Neural progenitor cell (in vitro differentiated cells): ENCODE data around the gene IL17C. TPM values are rescaled to one million over a fixed set of nuclear protein-coding genes. Genes with fewer than 3 reads are reported as not detected.

Experiments
- DNase-seq: peaks from one replicate; pipeline ENCODE4 v3.0.0-alpha.2; 2016; ENCODE audit warnings: low spot score
- H2AFZ ChIP-seq: fragments of 200-600 bp; sonication (generic); replicated peaks from 2 replicates; pipeline ENCODE4 v1.6.1; 2016; ENCODE audit warnings: antibody characterized with exemption
- H3F3A ChIP-seq: fragments of 200-600 bp; sonication (generic); 2 replicates; pipeline ENCODE4 v1.6.1; 2016; ENCODE audit warnings: antibody characterized with exemption, low read depth
- H3K27ac ChIP-seq: fragments of 200-600 bp; sonication (generic); 2 replicates; pipeline ENCODE4 v1.5.1; 2016; ENCODE audit warnings: mild to moderate bottlenecking
- H3K27me3 ChIP-seq: fragments of 200-600 bp; sonication (generic); 2 replicates; pipeline ENCODE4 v1.6.1; 2016; ENCODE audit warnings: mild to moderate bottlenecking, moderate library complexity
- H3K36me3 ChIP-seq: fragments of 200-600 bp; sonication (generic); 2 replicates; pipeline ENCODE4 v1.5.1; 2016
- H3K4me1 ChIP-seq: fragments of 200-600 bp; sonication (generic); 2 replicates; pipeline ENCODE4 v1.6.1; 2016; ENCODE audit warnings: mixed run types
- H3K4me2 ChIP-seq: fragments of 200-600 bp; sonication (generic); 2 replicates; pipeline ENCODE4 v1.6.1; 2016
- H3K4me3 ChIP-seq: fragments of 200-600 bp; sonication (generic); 2 replicates; pipeline ENCODE4 v1.5.1; 2016
- H3K79me2 ChIP-seq: fragments of 200-600 bp; sonication (generic); 2 replicates; pipeline ENCODE4 v1.6.1; 2016; ENCODE audit warnings: low read depth
- H3K9ac ChIP-seq: fragments of 200-600 bp; sonication (generic); 2 replicates; pipeline ENCODE4 v1.6.1; 2016
- H3K9me3 ChIP-seq: fragments of 200-600 bp; sonication (generic); 2 replicates; pipeline ENCODE4 v1.5.1; 2016; ENCODE audit warnings: low read depth
- H4K20me1 ChIP-seq: fragments of 200-600 bp; sonication (generic); 2 replicates; pipeline ENCODE4 v1.6.1; 2016; ENCODE audit warnings: low read depth
- H3K27ac Mint-ChIP-seq: 3 replicates; pipeline ENCODE4 v1.8.0; 2021; ENCODE audit warnings: mixed read lengths
- H3K27me3 Mint-ChIP-seq: 2 replicates; pipeline ENCODE4 v1.8.0; 2022; ENCODE audit warnings: low read depth, mild to moderate bottlenecking, inconsistent platforms, moderate library complexity, mixed read lengths; ENCODE audit not compliant: insufficient read depth
- H3K36me3 Mint-ChIP-seq: 3 replicates; pipeline ENCODE4 v1.8.0; 2021; ENCODE audit warnings: mixed read lengths
- H3K4me1 Mint-ChIP-seq: 3 replicates; pipeline ENCODE4 v1.8.0; 2021; ENCODE audit warnings: mixed read lengths
- H3K4me3 Mint-ChIP-seq: 3 replicates; pipeline ENCODE4 v1.8.0; 2021; ENCODE audit warnings: mild to moderate bottlenecking, moderate library complexity, mixed read lengths
- H3K9me3 Mint-ChIP-seq: 3 replicates; pipeline ENCODE4 v1.8.0; 2020; ENCODE audit warnings: mixed read lengths
- EZH2 ChIP-seq: fragments of 200-600 bp; sonication (generic); IDR thresholded peaks from 2 replicates; pipeline ENCODE4 v1.6.1; 2017; ENCODE audit warnings: antibody characterized with exemption, mild to moderate bottlenecking, moderate library complexity
- EZH2phosphoT487 ChIP-seq: fragments of 200-600 bp; sonication (generic); IDR thresholded peaks from 2 replicates; pipeline ENCODE4 v1.6.1; 2017; ENCODE audit warnings: antibody characterized with exemption
- total RNA-seq: library from RNA; depleted of rRNA; stranded (reverse); fragments of >200 nt; gene quantifications from 2 replicates; pipeline ENCODE4 v1.2.3, GENCODE V29; 2015; ENCODE audit warnings: low replicate concordance
- TF ChIP-seq, protein P1 (sequence below): fragments of 200-600 bp; sonication (generic); IDR thresholded peaks from 2 replicates; pipeline ENCODE4 v1.5.1; 2017; ENCODE audit warnings: antibody characterized with exemption, mild to moderate bottlenecking

The IL17C gene
- total RNA-seq, 1 donor from 2014 or later, result not detected

DNA sequence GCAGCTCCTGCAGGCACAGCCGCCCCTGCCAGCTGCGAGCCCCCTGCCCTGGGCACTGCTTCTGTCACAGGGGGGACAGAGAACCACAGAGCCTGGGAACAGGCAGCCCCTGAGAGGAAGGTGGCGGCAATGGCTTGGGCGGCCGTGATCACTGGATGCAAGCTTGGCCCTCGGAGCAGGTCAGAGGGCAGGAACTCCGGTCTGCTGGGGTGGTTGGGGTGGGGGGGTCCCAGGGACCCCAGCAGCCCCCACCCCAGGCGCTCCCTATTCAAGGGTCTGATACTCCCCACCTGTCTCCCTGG lies 14.3 kb downstream of the IL17C start:
- no peaks in the 10 kb centered on the region for H3K36me3 ChIP-seq

DNA sequence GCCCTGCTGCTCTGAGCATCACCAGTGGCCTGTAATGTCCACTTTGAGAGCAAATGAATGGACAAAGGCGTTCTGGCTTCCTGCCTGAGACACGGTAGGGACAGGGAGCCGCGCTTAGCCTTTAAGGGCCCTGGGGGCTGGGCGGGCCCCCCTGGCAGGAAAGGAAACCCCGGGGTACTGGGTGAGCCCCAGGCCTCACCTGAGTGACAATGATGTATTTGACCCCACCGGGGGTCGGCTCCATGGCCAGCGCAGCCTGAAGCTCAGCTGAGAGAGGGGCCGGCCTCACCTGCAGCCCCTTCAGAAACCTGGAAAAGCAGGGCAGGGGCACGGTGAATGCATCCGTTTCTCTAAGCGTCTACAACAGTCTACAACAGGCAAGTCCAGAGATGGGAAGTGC lies 14.7 kb downstream of the IL17C start:
- Mint-ChIP-seq H3K36me3 (peaks cover 2% of the 10 kb centered on the region), H3K4me1 (peaks cover 14% of the 10 kb centered on the region), H3K27me3 (peaks cover 7% of the 10 kb centered on the region), H3K4me3 (no peak overlapping the region), H3K27ac (no peak overlapping the region), H3K9me3 (no peaks in the 10 kb centered on the region)
- peaks cover 6% of the 10 kb centered on the region for H3F3A ChIP-seq
- H3K4me1 ChIP-seq, result peaks cover 10% of the 10 kb centered on the region
- no peaks in the 10 kb centered on the region for H3K9me3 ChIP-seq
- TF ChIP-seq, protein P1, sequence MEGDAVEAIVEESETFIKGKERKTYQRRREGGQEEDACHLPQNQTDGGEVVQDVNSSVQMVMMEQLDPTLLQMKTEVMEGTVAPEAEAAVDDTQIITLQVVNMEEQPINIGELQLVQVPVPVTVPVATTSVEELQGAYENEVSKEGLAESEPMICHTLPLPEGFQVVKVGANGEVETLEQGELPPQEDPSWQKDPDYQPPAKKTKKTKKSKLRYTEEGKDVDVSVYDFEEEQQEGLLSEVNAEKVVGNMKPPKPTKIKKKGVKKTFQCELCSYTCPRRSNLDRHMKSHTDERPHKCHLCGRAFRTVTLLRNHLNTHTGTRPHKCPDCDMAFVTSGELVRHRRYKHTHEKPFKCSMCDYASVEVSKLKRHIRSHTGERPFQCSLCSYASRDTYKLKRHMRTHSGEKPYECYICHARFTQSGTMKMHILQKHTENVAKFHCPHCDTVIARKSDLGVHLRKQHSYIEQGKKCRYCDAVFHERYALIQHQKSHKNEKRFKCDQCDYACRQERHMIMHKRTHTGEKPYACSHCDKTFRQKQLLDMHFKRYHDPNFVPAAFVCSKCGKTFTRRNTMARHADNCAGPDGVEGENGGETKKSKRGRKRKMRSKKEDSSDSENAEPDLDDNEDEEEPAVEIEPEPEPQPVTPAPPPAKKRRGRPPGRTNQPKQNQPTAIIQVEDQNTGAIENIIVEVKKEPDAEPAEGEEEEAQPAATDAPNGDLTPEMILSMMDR, result no peak
- TF ChIP-seq EZH2phosphoT487 (no peak), EZH2 (no peak)
- H3K9ac ChIP-seq, result no peak overlapping the region
- no peaks in the 10 kb centered on the region for H3K27me3 ChIP-seq
- peaks cover 8% of the 10 kb centered on the region for H3K79me2 ChIP-seq
- no peaks in the 10 kb centered on the region for H3K36me3 ChIP-seq
- peaks cover 26% of the 10 kb centered on the region for H4K20me1 ChIP-seq
- no peak overlapping the region for H2AFZ ChIP-seq
- H3K27ac ChIP-seq, result no peak overlapping the region
- H3K4me3 ChIP-seq, result no peak overlapping the region
- no peak for DNase-seq
- no peak overlapping the region for H3K4me2 ChIP-seq

More for the DNA sequence above, 14.3 kb downstream of the IL17C start:
- H3K4me1 ChIP-seq, result peaks cover 10% of the 10 kb centered on the region
- no peak overlapping the region for H3K27ac Mint-ChIP-seq
- H3K27me3 ChIP-seq, result no peaks in the 10 kb centered on the region
- TF ChIP-seq EZH2, result no peak
- TF ChIP-seq EZH2phosphoT487, result no peak
- TF ChIP-seq, protein P1, result no peak
- no peak overlapping the region for H3K9ac ChIP-seq
- no peaks in the 10 kb centered on the region for H3K9me3 ChIP-seq
- no peaks in the 10 kb centered on the region for H3K9me3 Mint-ChIP-seq
- peaks cover 2% of the 10 kb centered on the region for H3K36me3 Mint-ChIP-seq
- H3F3A ChIP-seq, result peaks cover 6% of the 10 kb centered on the region
- H3K27me3 Mint-ChIP-seq, result peaks cover 7% of the 10 kb centered on the region
- no peak overlapping the region for H3K4me2 ChIP-seq
- H3K79me2 ChIP-seq, result peaks cover 8% of the 10 kb centered on the region
- no peak overlapping the region for H2AFZ ChIP-seq
- H3K27ac ChIP-seq, result no peak overlapping the region
- DNase-seq, result no peak
- H3K4me3 ChIP-seq, result no peak overlapping the region
- H3K4me1 Mint-ChIP-seq, result peaks cover 14% of the 10 kb centered on the region
- H3K4me3 Mint-ChIP-seq, result no peak overlapping the region
- H4K20me1 ChIP-seq, result peaks cover 23% of the 10 kb centered on the region

DNA sequence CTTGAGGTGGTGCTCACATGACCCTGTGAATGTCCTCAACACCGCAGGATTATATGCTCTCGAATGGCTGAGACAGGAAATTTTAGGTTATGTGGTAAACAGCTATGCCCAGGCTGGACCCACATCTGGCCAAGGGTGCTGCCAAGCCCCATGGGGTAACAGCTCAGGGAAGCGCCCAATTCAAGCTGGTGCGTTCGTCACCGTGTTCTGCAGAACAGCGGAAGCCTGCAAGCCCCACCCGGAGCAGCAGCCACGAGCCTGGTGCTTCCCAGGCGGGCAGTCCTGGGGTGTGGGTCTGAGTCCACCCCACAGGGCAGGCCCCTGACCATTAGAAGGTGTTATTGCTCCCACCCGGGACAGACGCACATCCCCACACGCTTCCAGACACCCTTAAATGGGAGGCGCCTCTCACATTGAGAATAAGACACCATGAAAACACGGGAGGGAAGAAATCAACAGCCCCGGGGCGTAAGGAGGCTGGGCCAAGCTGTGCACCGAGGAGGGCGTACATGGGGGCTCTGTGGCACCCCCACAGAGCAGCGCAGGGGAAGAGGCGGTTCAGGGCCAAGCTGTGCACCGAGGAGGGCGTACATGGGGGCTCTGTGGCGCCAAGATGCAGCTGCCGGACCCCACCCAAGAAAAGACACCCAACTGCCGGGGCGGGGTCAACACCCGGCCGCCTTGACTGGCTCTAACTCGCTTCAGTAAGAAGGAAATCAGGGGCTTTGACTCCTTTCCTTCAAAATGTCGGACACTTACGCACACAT lies 15.4 kb downstream of the IL17C start:
- Histone ChIP-seq H4K20me1 (peaks cover 25% of the 10 kb centered on the region), H3K27ac (no peak overlapping the region), H3K36me3 (no peaks in the 10 kb centered on the region), H3K4me1 (peaks cover 10% of the 10 kb centered on the region), H3K4me3 (no peak overlapping the region), H3F3A (peaks cover 6% of the 10 kb centered on the region), H3K79me2 (peaks cover 9% of the 10 kb centered on the region), H2AFZ (no peak overlapping the region), H3K9ac (no peak overlapping the region), H3K27me3 (no peaks in the 10 kb centered on the region), H3K4me2 (no peak overlapping the region), H3K9me3 (no peaks in the 10 kb centered on the region)
- Mint-ChIP-seq H3K36me3 (peaks cover 2% of the 10 kb centered on the region), H3K4me3 (no peak overlapping the region), H3K9me3 (no peaks in the 10 kb centered on the region), H3K4me1 (peaks cover 14% of the 10 kb centered on the region), H3K27me3 (peaks cover 7% of the 10 kb centered on the region), H3K27ac (no peak overlapping the region)
- no peak for DNase-seq
- TF ChIP-seq EZH2 (no peak), EZH2phosphoT487 (no peak)
- TF ChIP-seq, protein P1, result no peak
